Measurements from ENCODE around the gene IL10RA. TPM values are rescaled to one million over a fixed set of nuclear protein-coding genes. Genes with fewer than 3 reads are reported as not detected.

The IL10RA gene
- total and polyA plus RNA-seq, 4 donors, result 7.9 to 52.5 (median 28.2) TPM

DNA sequence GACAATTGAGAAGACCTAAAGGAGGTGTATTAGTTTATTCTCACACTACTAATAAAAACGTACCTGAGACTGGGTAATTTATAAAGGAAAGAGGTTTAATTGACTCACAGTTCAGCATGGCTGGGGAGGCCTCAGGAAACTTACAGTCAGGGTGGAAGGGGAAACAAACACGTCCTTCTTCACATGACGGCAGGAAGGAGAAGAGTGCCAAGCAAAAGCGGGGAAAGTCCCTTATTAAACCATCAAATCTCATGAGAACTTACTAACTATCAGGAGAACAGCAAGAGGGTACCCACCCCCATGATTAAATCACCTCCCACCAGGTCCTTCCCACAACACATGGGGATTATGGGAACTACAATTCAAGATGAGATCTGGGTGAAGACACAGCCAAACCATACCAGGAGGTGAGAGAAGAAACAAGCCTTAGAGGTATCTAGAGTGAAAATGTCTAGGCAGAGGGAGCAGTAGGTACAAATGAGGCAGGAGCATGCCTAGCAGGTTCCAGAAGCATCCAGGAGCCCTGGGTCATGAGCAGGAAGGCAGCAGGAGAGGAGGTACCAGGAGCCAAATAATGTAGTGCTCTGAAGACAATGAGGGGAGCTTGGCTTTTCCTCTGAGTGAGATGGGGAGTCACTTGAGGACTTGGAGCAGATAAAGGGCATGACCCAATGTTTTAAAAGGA, 31.6 kb downstream of the IL10RA start:
- ATAC-seq (ENCODE audit: insufficient read depth, low FRiP score) (no peak), DNase-seq (no peak)
- no peak overlapping the region for H3K4me3 ChIP-seq
- H3K36me3 ChIP-seq (ENCODE audit: control insufficient read depth in 4 of 4, insufficient read depth in 4 of 4, low read length in 4 of 4), result no peaks in the 10 kb centered on the region
- H3K4me1 ChIP-seq (ENCODE audit: control insufficient read depth in 5 of 5, insufficient read depth in 5 of 5, low read length in 5 of 5), result peaks cover 0 to 8% (median 0%) of the 10 kb centered on the region in 5 donors
- H3K9me3 ChIP-seq (ENCODE audit: control insufficient read depth in 4 of 4, insufficient read depth in 3 of 4, low read length in 3 of 4), result peaks cover 0 to 11% (median 0%) of the 10 kb centered on the region in 4 donors
- TF ChIP-seq, protein P1, sequence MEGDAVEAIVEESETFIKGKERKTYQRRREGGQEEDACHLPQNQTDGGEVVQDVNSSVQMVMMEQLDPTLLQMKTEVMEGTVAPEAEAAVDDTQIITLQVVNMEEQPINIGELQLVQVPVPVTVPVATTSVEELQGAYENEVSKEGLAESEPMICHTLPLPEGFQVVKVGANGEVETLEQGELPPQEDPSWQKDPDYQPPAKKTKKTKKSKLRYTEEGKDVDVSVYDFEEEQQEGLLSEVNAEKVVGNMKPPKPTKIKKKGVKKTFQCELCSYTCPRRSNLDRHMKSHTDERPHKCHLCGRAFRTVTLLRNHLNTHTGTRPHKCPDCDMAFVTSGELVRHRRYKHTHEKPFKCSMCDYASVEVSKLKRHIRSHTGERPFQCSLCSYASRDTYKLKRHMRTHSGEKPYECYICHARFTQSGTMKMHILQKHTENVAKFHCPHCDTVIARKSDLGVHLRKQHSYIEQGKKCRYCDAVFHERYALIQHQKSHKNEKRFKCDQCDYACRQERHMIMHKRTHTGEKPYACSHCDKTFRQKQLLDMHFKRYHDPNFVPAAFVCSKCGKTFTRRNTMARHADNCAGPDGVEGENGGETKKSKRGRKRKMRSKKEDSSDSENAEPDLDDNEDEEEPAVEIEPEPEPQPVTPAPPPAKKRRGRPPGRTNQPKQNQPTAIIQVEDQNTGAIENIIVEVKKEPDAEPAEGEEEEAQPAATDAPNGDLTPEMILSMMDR (IDR thresholded peaks at IDR 0.05; ENCODE audit: control extremely low read depth, extremely low read depth), result no peak
- H3K9ac ChIP-seq (ENCODE audit: insufficient read depth in 1 of 2, low read length in 2 of 2), result no peak overlapping the region
- no peak overlapping the region for H3K27ac ChIP-seq (ENCODE audit: low read depth in 1 of 2, low read length in 1 of 2)
- H3K27me3 ChIP-seq (ENCODE audit: control insufficient read depth in 3 of 3, insufficient read depth in 3 of 3, low read length in 2 of 3), result no peaks in the 10 kb centered on the region
- WGBS, 2 donors, result 61 to 73% methylated on average over 4 of the region's 4 CpGs

DNA sequence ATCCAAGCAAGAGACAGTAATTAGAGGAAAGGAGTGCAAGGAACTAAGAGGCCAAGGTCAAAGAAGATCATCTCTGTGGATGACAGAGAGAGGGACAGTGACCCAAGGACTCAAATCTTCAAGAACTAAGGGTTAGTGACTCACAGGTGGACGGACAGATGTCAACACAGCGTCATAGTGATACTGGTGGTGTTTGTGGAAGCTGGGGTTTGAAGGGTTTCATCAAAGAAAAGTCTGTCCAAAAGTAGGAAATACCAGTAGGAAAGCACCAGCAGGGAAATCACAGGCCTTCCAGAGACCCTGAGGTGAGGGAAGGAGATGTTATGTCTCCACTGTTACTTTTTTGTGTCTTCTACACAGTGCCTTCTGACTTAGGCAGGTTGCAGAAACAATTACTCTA, 32.2 kb downstream of the IL10RA start:
- no peak overlapping the region for H3K9ac ChIP-seq (ENCODE audit: insufficient read depth in 1 of 2, low read length in 2 of 2)
- no peaks in the 10 kb centered on the region for H3K36me3 ChIP-seq (ENCODE audit: control insufficient read depth in 4 of 4, insufficient read depth in 4 of 4, low read length in 4 of 4)
- H3K27me3 ChIP-seq (ENCODE audit: control insufficient read depth in 3 of 3, insufficient read depth in 3 of 3, low read length in 2 of 3), result no peaks in the 10 kb centered on the region
- ATAC-seq (ENCODE audit: insufficient read depth, low FRiP score), result no peak
- 85 to 89% methylated on average over 2 of the region's 2 CpGs for WGBS, 2 donors
- TF ChIP-seq, protein P1 (IDR thresholded peaks at IDR 0.05; ENCODE audit: control extremely low read depth, extremely low read depth), result no peak
- no peak overlapping the region for H3K27ac ChIP-seq (ENCODE audit: low read depth in 1 of 2, low read length in 1 of 2)
- peaks cover 0 to 11% (median 0%) of the 10 kb centered on the region in 4 donors for H3K9me3 ChIP-seq (ENCODE audit: control insufficient read depth in 4 of 4, insufficient read depth in 3 of 4, low read length in 3 of 4)
- H3K4me3 ChIP-seq, result no peak overlapping the region
- DNase-seq, result no peak
- peaks cover 0 to 3% (median 0%) of the 10 kb centered on the region in 5 donors for H3K4me1 ChIP-seq (ENCODE audit: control insufficient read depth in 5 of 5, insufficient read depth in 5 of 5, low read length in 5 of 5)

DNA sequence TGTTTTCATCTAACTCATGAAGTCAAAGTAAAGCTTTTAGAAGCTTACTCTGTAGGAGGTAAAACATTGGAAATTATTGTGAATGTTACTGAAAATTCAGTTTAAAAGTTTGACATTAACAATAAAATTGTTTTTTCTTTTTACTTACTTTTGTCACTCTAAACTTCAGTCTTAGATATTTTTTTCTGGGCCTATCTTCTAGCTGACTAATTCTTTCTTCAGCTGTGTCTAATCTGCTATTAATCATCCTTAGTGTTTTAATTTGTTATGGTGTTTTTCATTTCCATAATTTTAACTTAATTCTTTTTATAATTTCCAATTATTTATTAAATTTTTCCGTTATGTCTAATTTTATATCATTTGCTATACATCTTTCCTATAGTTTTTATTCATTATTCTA, 35.0 kb downstream of the IL10RA start:
- ATAC-seq (ENCODE audit: insufficient read depth, low FRiP score), result no peak

More for the DNA sequence above, 35.0 kb downstream of the IL10RA start:
- Histone ChIP-seq H3K9ac (ENCODE audit: insufficient read depth in 1 of 2, low read length in 2 of 2) (no peak overlapping the region), H3K4me3 (no peak overlapping the region), H3K27ac (ENCODE audit: low read depth in 1 of 2, low read length in 1 of 2) (no peak overlapping the region), H3K36me3 (ENCODE audit: control insufficient read depth in 4 of 4, insufficient read depth in 4 of 4, low read length in 4 of 4) (no peaks in the 10 kb centered on the region), H3K4me1 (ENCODE audit: control insufficient read depth in 5 of 5, insufficient read depth in 5 of 5, low read length in 5 of 5) (no peaks in the 10 kb centered on the region), H3K9me3 (ENCODE audit: control insufficient read depth in 4 of 4, insufficient read depth in 3 of 4, low read length in 3 of 4) (peaks cover 0 to 7% (median 1%) of the 10 kb centered on the region in 4 donors), H3K27me3 (ENCODE audit: control insufficient read depth in 3 of 3, insufficient read depth in 3 of 3, low read length in 2 of 3) (no peaks in the 10 kb centered on the region)
- DNase-seq, result no peak
- TF ChIP-seq, protein P1 (IDR thresholded peaks at IDR 0.05; ENCODE audit: control extremely low read depth, extremely low read depth), result no peak
- WGBS, 2 donors, result 91 to 100% methylated on average over 1 of the region's 1 CpG

All from lung (tissue), 12 donors.